HFF-Myc (cell line): ENCODE results near the gene SKI.

Experiments used
- DNase-seq: peaks from one replicate; pipeline ENCODE4 v3.0.0-alpha.2; 2011; ENCODE audit warnings: low read depth; ENCODE audit errors: extremely low read depth
- H3K4me3 ChIP-seq: replicated peaks from 2 replicates; pipeline ENCODE4 v1.5.1; 2011; ENCODE audit warnings: low read depth, mild to moderate bottlenecking, control low read depth, low read length
- CTCF ChIP-seq: IDR thresholded peaks from 2 replicates; pipeline ENCODE4 v1.5.1; 2012; ENCODE audit warnings: mild to moderate bottlenecking, low read depth, low read length, control low read depth; ENCODE audit errors: missing control alignments

The SKI gene

GRCh38 chr1:2194898-2195673 lies 33.0 kb upstream of the SKI start:
- DNase-seq, result no peak

GRCh38 chr1:2195785-2196184 lies 32.3 kb upstream of the SKI start:
- DNase-seq, result no peak
- TF ChIP-seq CTCF, result no peak
- no peak overlapping the region for H3K4me3 ChIP-seq

More at GRCh38 chr1:2194898-2195673, 33.0 kb upstream of the SKI start:
- peak overlapping the region; percentile 58 for H3K4me3 ChIP-seq
- TF ChIP-seq CTCF, result peak; percentile 86

- no peak for TF ChIP-seq CTCF
- no peak for DNase-seq
- no peak overlapping the region for H3K4me3 ChIP-seq
Observed at GRCh38 chr1:2196901-2197638, 31.0 kb upstream of the SKI start.

- no peak for TF ChIP-seq CTCF
- H3K4me3 ChIP-seq, result no peak overlapping the region
- DNase-seq, result no peak
Observed at GRCh38 chr1:2197707-2198165, 30.4 kb upstream of the SKI start.

- no peak for DNase-seq
- 0 out of 2 replicates have a peak overlapping the region, but pooled peaks have one; percentile 40 for H3K4me3 ChIP-seq
- TF ChIP-seq CTCF, result no peak
Observed at GRCh38 chr1:2198571-2198970, 29.5 kb upstream of the SKI start.

- no peak for DNase-seq
- TF ChIP-seq CTCF, result no peak
- H3K4me3 ChIP-seq, result peak overlapping the region; percentile 40
Observed at GRCh38 chr1:2199042-2199810, 28.9 kb upstream of the SKI start.
